Hematopoietic multipotent progenitor cell (in vitro differentiated cells): ENCODE results near the gene IFT80. TPM values are rescaled to one million over a fixed set of nuclear protein-coding genes. Genes with fewer than 3 reads are reported as not detected.
"Not testable (repeated sequence)": the region's sequence is repeated elsewhere in the genome, so short reads cannot be mapped to it uniquely, and the experiment has no call there.

Experiments used
- DNase-seq, 3 donors: peaks; one replicate each; pipeline ENCODE4 v3.0.0-alpha.2; 2011 to 2015; ENCODE audit warnings: low read depth in 2 of 3, low spot score in 2 of 3
- total RNA-seq: library from RNA; depleted of rRNA; stranded (reverse); fragments of >200 nt; gene quantifications from one replicate; pipeline ENCODE4 v1.2.3, GENCODE V29; 2012

The IFT80 gene
- total RNA-seq, 1 donor = 11.3 TPM

GRCh38 chr3:160280836-160281235 lies 118.2 kb downstream of the IFT80 start:
- no peak for DNase-seq

GRCh38 chr3:160279657-160280056 lies 119.4 kb downstream of the IFT80 start:
- no peak for DNase-seq

GRCh38 chr3:160278210-160278609 lies 120.8 kb downstream of the IFT80 start:
- no peak for DNase-seq

- DNase-seq = no peak
Measured at GRCh38 chr3:160265088-160265487, 133.9 kb downstream of the IFT80 start.

GRCh38 chr3:160260587-160261270 lies 138.3 kb downstream of the IFT80 start:
- peak in 1 of 3 donors; percentile 4 for DNase-seq

- DNase-seq = no peak
Measured at GRCh38 chr3:160259589-160259988, 139.4 kb downstream of the IFT80 start.

- no peak for DNase-seq
Measured at GRCh38 chr3:160257606-160258005, 141.4 kb downstream of the IFT80 start.

GRCh38 chr3:160253298-160253697 lies 145.7 kb downstream of the IFT80 start:
- no peak for DNase-seq

- DNase-seq = no peak
Measured at GRCh38 chr3:160247766-160248165, 151.3 kb downstream of the IFT80 start.

- no peak for DNase-seq
Measured at GRCh38 chr3:160245261-160245800, 153.7 kb downstream of the IFT80 start.

GRCh38 chr3:160240719-160241118 lies 158.3 kb downstream of the IFT80 start:
- DNase-seq = not testable (repeated sequence)

GRCh38 chr3:160232014-160232413 lies 167.0 kb downstream of the IFT80 start:
- no peak for DNase-seq

- no peak for DNase-seq
Measured at GRCh38 chr3:160227419-160227818, 171.6 kb downstream of the IFT80 start.

GRCh38 chr3:160226026-160226907 lies 172.8 kb downstream of the IFT80 start:
- DNase-seq = peak in 1 of 3 donors; percentile 71

GRCh38 chr3:160225176-160226025 lies 173.6 kb downstream of the IFT80 start, which contains the start of gene C3orf80:
Gene C3orf80 (plus strand): TSS chr3:160225422. CDS start chr3:160225636, 214 bp downstream.
- DNase-seq = peak in 2 of 3 donors; percentile 81

GRCh38 chr3:160224811-160225175 lies 174.2 kb downstream of the IFT80 start:
- DNase-seq = no peak

GRCh38 chr3:160224256-160224655 lies 174.8 kb downstream of the IFT80 start:
- DNase-seq = peak in 1 of 3 donors; percentile 68

GRCh38 chr3:160221019-160221418 lies 178.0 kb downstream of the IFT80 start:
- DNase-seq = no peak

GRCh38 chr3:160220038-160220437 lies 179.0 kb downstream of the IFT80 start:
- DNase-seq = no peak

- peak in 1 of 3 donors; percentile 28 for DNase-seq
Measured at GRCh38 chr3:160218136-160218535, 180.9 kb downstream of the IFT80 start.

- no peak for DNase-seq
Measured at GRCh38 chr3:160217675-160218074, 181.3 kb downstream of the IFT80 start.
